ENCODE measurements around the gene GNAO1. TPM values are rescaled to one million over a fixed set of nuclear protein-coding genes. Genes with fewer than 3 reads are reported as not detected.

The GNAO1 gene
- 0.15 and 0.30 TPM in 2 replicates for polyA plus RNA-seq (2012; rRNA removed)
- 0.13 and 0.37 TPM in 2 replicates for polyA plus RNA-seq (2012; cell fraction: cytosol; rRNA removed)
- polyA plus RNA-seq (2012; cell fraction: nucleus; rRNA removed): 0.30 and 0.99 TPM in 2 replicates

GRCh38 chr16:56191156-56191815, at the start of gene GNAO1:
TSS of gene GNAO1 (plus strand) at chr16:56191489. CDS start at chr16:56192236, 747 bp downstream.
- H3K9ac ChIP-seq: no peak within 1 kb of the TSS
- peaks cover 0 to 8% of the 10 kb centered on the region in 2 experiments; a peak in 2 of 4 replicates for H3K4me1 ChIP-seq (ENCODE audit: control insufficient read depth in 1 of 2, insufficient read depth in 2 of 2, low read depth in 1 of 2, low read length in 1 of 2)
- H3K4me3 ChIP-seq (ENCODE audit: low read depth in 2 of 2, low read length in 1 of 2): peak within 1 kb of the TSS; percentile 53 to 55
- DNase-seq: peak; percentile 94
- no peaks in the 10 kb centered on the region for H4K20me1 ChIP-seq (ENCODE audit: insufficient read depth)
- peaks cover 46% of the 10 kb centered on the region for H3K27me3 ChIP-seq (ENCODE audit: insufficient read depth)
- H3K9me3 ChIP-seq: no peaks in the 10 kb centered on the region
- no peaks in the 10 kb centered on the region for H3K9me2 ChIP-seq
- CTCF ChIA-PET: interaction anchor here (0.6 to 3.3 kb wide), 7 partner anchors 12 to 1938 kb away, joined by 3 to 26 read pairs (median 5); partner anchors contain the start of gene CFAP20
- 0 out of 2 replicates have a peak within 1 kb of the TSS, but pooled peaks have one; percentile 51 for H2AFZ ChIP-seq (ENCODE audit: low read depth)
- POLR2A ChIA-PET: interaction anchor here (1.1 to 1.4 kb wide), 4 partner anchors 55 to 127 kb away, joined by 3 to 6 read pairs (median 5); no protein-coding TSS in a partner anchor
- no peaks in the 10 kb centered on the region for H3K36me3 ChIP-seq (replicated peaks in 1 of 2; ENCODE audit: control insufficient read depth in 1 of 2, insufficient read depth in 2 of 2, low read length in 1 of 2)
- TF ChIP-seq YY1 (IDR thresholded peaks at IDR 0.05; ENCODE audit: low read depth): no peak
- TF ChIP-seq NFIC (IDR thresholded peaks at IDR 0.05; ENCODE audit: borderline replicate concordance): no peak
- TF ChIP-seq CHD2 (IDR thresholded peaks at IDR 0.05; ENCODE audit: low read length, partially characterized antibody): no peak
- TF ChIP-seq EZH2phosphoT487 (IDR thresholded peaks at IDR 0.05; ENCODE audit: borderline replicate concordance, low read depth): no peak
- no peak for TF ChIP-seq RXRA (IDR thresholded peaks at IDR 0.05; ENCODE audit: borderline replicate concordance, low read depth)
- TF ChIP-seq IRF3 (IDR thresholded peaks at IDR 0.05; ENCODE audit: low read depth, low read length): no peak
- TF ChIP-seq PBX3 (IDR thresholded peaks at IDR 0.05): no peak
- no peak for TF ChIP-seq TEAD4 (IDR thresholded peaks at IDR 0.05; ENCODE audit: borderline replicate concordance, insufficient read depth)
- TF ChIP-seq TAF1 (IDR thresholded peaks at IDR 0.05; ENCODE audit: borderline replicate concordance, low read depth, low read length): no peak
- TF ChIP-seq NRF1 (IDR thresholded peaks at IDR 0.05; ENCODE audit: low read depth, low read length): peak; percentile 70
- no peak for TF ChIP-seq ELF1 (IDR thresholded peaks at IDR 0.05)
- TF ChIP-seq SMC3 (IDR thresholded peaks at IDR 0.05; ENCODE audit: low read depth, low read length): peak; percentile 12; the same call in 1 of the 2 replicates
- TF ChIP-seq EP300 (IDR thresholded peaks at IDR 0.05; ENCODE audit: borderline replicate concordance in 1 of 2, low read depth in 1 of 2, low read length in 1 of 2): no peak
- TF ChIP-seq RAD21 (IDR thresholded peaks at IDR 0.05; ENCODE audit: low read length): peak; percentile 19; the same call in 1 of the 2 replicates
- TF ChIP-seq ZBTB33 (IDR thresholded peaks at IDR 0.05; ENCODE audit: borderline replicate concordance, low read depth): no peak
- H3F3A ChIP-seq (replicated peaks; ENCODE audit: insufficient read depth): peaks cover 3% of the 10 kb centered on the region
- H3K79me2 ChIP-seq (ENCODE audit: insufficient read depth): no peaks in the 10 kb centered on the region
- 2% methylated on average over 37 of the region's 91 CpGs for WGBS (ENCODE audit: low lambda C conversion rate)
- peak within 1 kb of the TSS; percentile 73 for H3K4me2 ChIP-seq
- H3K27ac ChIP-seq (ENCODE audit: low read depth in 2 of 2, low read length in 1 of 2): peak within 1 kb of the TSS in 1 of 2 experiments; percentile 93; a peak in 2 of 4 replicates
